BE2C (cell line): ENCODE results near the gene CHCHD3.

Experiments used
- DNase-seq: peaks from one replicate; pipeline ENCODE4 v3.0.0-alpha.2; 2020
- H3K27me3 ChIP-seq: fragments of 250-450 bp; sonication (Bioruptor Pico); 2 replicates; pipeline ENCODE4 v1.5.1; 2020; ENCODE audit warnings: mild to moderate bottlenecking
- H3K36me3 ChIP-seq: fragments of 250-450 bp; sonication (Bioruptor Pico); 2 replicates; pipeline ENCODE4 v1.5.1; 2020; ENCODE audit warnings: mild to moderate bottlenecking
- H3K4me1 ChIP-seq: fragments of 250-450 bp; sonication (Bioruptor Pico); 2 replicates; pipeline ENCODE4 v1.5.1; 2020
- H3K4me3 ChIP-seq: 2 replicates; pipeline ENCODE4 v1.5.1; 2011; ENCODE audit warnings: low read depth, low read length
- H3K9me3 ChIP-seq: fragments of 250-450 bp; sonication (Bioruptor Pico); 2 replicates; pipeline ENCODE4 v1.5.1; 2020
- TF ChIP-seq, protein P1 (sequence below): IDR thresholded peaks from 2 replicates; pipeline ENCODE4 v1.5.1; 2012; ENCODE audit warnings: mild to moderate bottlenecking, low read depth, low read length

CHCHD3 gene

DNA sequence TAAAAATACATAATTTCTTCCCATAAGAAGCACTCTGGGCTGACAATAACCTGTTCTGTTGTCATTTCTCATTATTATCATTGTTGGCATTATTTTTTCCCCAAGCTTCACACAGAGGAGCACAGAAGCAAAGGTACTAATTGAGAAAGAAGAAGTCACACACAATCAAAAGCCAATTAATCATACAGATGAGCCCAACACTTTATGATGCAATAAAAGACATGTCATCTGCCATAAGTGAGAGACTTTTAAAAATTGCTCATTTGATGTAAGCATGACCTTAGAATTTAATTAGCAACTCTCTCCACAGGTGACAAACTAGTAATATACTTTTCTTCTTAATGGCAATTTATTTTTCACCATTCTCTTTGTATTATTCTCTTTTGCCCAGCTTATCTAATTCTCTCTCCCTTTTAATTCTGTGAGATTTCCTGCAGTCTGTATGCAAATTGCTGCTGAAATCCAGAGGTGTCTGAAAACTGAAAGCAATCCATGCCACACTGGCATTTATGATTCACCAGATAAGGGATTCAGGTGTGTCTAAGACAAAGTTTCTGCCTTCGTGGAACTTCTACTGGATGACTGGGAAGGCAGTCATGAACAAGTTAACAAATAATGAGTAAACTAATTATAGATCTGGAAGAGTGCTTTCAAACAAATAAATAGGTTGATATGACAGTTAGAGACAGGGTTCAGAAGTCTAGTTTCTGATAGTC lies 203.5 kb downstream of the CHCHD3 start:
- Histone ChIP-seq H3K27me3 (no peaks in the 10 kb centered on the region), H3K9me3 (no peaks in the 10 kb centered on the region), H3K4me3 (no peak overlapping the region), H3K4me1 (peaks cover 40% of the 10 kb centered on the region), H3K36me3 (no peaks in the 10 kb centered on the region; the same call in 1 of the 2 replicates)
- no peak for DNase-seq
- TF ChIP-seq, protein P1, sequence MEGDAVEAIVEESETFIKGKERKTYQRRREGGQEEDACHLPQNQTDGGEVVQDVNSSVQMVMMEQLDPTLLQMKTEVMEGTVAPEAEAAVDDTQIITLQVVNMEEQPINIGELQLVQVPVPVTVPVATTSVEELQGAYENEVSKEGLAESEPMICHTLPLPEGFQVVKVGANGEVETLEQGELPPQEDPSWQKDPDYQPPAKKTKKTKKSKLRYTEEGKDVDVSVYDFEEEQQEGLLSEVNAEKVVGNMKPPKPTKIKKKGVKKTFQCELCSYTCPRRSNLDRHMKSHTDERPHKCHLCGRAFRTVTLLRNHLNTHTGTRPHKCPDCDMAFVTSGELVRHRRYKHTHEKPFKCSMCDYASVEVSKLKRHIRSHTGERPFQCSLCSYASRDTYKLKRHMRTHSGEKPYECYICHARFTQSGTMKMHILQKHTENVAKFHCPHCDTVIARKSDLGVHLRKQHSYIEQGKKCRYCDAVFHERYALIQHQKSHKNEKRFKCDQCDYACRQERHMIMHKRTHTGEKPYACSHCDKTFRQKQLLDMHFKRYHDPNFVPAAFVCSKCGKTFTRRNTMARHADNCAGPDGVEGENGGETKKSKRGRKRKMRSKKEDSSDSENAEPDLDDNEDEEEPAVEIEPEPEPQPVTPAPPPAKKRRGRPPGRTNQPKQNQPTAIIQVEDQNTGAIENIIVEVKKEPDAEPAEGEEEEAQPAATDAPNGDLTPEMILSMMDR, result no peak

DNA sequence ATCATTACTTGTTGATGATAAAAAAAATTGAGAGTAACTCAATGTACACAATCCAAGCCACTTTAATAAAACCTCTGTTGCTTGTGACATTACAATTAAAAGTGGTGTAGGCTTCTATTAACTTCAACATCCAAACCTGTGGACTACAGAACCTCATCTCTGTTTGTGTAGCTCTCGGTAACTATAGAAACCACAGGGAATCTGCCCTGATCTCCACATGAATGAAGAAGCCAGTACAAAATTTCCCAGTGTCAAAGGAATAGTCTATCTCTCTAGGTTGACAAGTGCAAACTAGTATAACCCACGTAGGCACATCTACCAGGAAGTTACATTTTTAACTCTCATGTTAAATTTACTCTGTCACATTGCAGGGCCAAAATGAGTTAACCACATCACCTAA lies 204.3 kb downstream of the CHCHD3 start:
- H3K27me3 ChIP-seq, result no peaks in the 10 kb centered on the region
- H3K9me3 ChIP-seq, result no peaks in the 10 kb centered on the region
- DNase-seq, result no peak
- TF ChIP-seq, protein P1, result no peak
- no peak overlapping the region for H3K4me3 ChIP-seq
- H3K36me3 ChIP-seq, result no peaks in the 10 kb centered on the region; the same call in 1 of the 2 replicates
- peaks cover 40% of the 10 kb centered on the region for H3K4me1 ChIP-seq

DNA sequence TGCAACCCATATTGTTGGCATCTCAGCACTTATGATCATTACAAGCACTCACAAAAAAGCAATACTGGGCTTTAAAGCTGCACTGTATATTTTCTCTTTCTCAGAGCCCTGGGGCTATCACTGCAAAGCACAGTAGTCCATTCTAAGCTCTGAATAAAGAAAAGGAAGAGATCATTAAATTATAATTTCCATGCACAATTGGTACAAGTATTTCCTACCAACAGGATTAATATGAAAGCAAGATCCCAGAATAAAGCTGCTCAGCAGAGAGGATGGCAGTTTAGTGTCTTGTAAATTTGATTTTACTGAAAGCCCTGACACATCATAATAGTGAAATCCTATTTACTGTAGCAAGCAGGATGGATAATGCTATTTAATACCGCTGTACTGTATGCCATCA lies 205.3 kb downstream of the CHCHD3 start:
- Histone ChIP-seq H3K4me3 (no peak overlapping the region), H3K4me1 (peaks cover 37% of the 10 kb centered on the region), H3K27me3 (no peaks in the 10 kb centered on the region), H3K36me3 (no peaks in the 10 kb centered on the region; the same call in 1 of the 2 replicates), H3K9me3 (no peaks in the 10 kb centered on the region)
- DNase-seq, result no peak
- TF ChIP-seq, protein P1, result no peak

DNA sequence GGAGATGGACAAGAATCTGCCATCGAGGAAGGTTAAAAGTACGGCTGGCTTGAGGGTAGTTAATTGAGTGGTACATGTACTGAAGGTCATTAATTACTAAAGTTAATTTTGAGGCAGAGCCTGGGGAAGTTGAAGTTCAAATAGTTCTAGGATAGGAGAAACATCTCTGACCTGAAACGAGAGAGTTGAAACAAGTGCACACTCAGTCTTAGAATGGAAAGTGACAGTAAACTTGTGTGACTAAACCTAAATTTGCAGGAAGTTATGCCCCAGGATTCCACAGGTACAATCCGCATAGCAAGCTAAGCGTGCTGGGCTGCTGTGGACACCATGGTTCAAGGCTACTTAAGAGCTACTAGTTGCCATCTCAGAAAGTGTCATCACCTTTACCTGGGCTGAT lies 209.9 kb downstream of the CHCHD3 start:
- peaks cover 2% of the 10 kb centered on the region for H3K36me3 ChIP-seq

DNA sequence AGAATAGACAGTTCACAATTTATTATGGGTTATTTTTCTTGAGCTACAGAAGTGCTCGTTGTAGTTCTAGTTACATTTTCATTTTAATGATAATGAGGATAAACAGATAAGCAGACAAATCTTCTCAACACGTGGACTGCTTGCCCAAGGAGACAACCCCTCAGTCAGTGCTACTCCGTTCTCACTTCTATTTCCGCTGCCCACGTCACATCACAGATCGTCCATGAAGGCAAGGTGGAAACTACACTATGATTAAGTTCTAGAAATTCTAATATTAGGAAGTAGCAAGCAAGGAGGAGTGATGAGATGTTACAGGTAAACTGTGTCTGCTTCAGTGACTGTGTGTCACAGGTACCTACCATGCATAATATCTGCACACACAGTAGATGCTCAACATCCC lies 210.5 kb downstream of the CHCHD3 start:
- TF ChIP-seq, protein P1, result no peak
- Histone ChIP-seq H3K27me3 (no peaks in the 10 kb centered on the region), H3K4me1 (peaks cover 13% of the 10 kb centered on the region), H3K9me3 (no peaks in the 10 kb centered on the region), H3K36me3 (peaks cover 8% of the 10 kb centered on the region), H3K4me3 (no peak overlapping the region)
- DNase-seq, result no peak

More for the DNA sequence above, 209.9 kb downstream of the CHCHD3 start:
- Histone ChIP-seq H3K4me3 (no peak overlapping the region), H3K4me1 (peaks cover 19% of the 10 kb centered on the region), H3K9me3 (no peaks in the 10 kb centered on the region), H3K27me3 (no peaks in the 10 kb centered on the region)
- TF ChIP-seq, protein P1, result no peak
- no peak for DNase-seq

DNA sequence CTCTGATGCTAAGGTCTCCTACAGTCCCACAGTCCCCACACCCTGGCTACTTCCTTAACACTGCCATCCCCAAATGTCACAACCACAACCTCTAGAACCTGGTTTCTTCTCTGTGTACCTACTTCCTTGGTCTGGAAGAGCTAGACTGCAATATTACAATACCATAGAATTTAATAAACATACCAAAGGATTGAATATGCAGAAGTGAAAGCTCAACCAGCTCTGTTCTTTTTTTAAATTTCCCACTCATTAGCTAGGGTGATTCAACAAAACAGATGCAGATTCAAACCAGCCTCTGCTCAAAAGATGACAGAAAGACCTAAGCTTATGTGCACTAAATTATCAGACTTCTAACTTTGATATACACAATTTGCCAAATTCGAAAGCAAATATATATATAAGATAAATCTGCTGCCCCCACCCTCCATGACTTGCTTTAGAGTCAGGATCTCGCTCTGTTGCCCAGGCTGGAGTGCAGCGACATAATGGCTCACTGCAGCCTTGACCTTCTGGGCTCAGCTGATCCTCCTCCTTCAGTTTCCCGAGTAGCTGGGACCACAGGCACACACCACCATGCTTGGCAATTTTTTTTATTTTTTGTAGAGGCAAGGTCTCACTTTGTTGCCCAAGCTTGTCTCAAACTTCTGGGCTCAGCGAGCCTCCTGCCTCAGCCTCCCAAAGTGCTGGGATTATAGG lies 212.6 kb downstream of the CHCHD3 start:
- TF ChIP-seq, protein P1, result no peak
- Histone ChIP-seq H3K4me1 (peaks cover 10% of the 10 kb centered on the region), H3K4me3 (no peak overlapping the region), H3K36me3 (peaks cover 13% of the 10 kb centered on the region), H3K9me3 (no peaks in the 10 kb centered on the region; the same call in 1 of the 2 replicates), H3K27me3 (no peaks in the 10 kb centered on the region)
- DNase-seq, result no peak
